ENCODE results near the gene COL25A1.
A peak's percentile ranks its signal among the peaks of the same experiment; 100 is the strongest.
"Not testable (repeated sequence)": the region's sequence is repeated elsewhere in the genome, so short reads cannot be mapped to it uniquely, and the experiment has no call there.

Gene COL25A1

GRCh38 chr4:108946237-108946636 is 356.2 kb downstream of the COL25A1 start:
- no peak overlapping the region for H3K4me3 ChIP-seq (ENCODE audit: low read depth, low read length)
- DNase-seq (ENCODE audit: low read depth) = no peak

GRCh38 chr4:108943976-108944591 is 358.4 kb downstream of the COL25A1 start:
- no peak for DNase-seq (ENCODE audit: low read depth)
- no peak overlapping the region for H3K4me3 ChIP-seq (ENCODE audit: low read depth, low read length)

GRCh38 chr4:108943371-108943770 is 359.1 kb downstream of the COL25A1 start:
- DNase-seq (ENCODE audit: low read depth) = no peak
- H3K4me3 ChIP-seq (ENCODE audit: low read depth, low read length) = no peak overlapping the region

- no peak for DNase-seq (ENCODE audit: low read depth)
- H3K4me3 ChIP-seq (ENCODE audit: low read depth, low read length) = no peak overlapping the region
Observed at GRCh38 chr4:108941904-108942430, 360.5 kb downstream of the COL25A1 start.

GRCh38 chr4:108940634-108941033 is 361.8 kb downstream of the COL25A1 start:
- DNase-seq (ENCODE audit: low read depth) = no peak
- no peak overlapping the region for H3K4me3 ChIP-seq (ENCODE audit: low read depth, low read length)

- no peak overlapping the region for H3K4me3 ChIP-seq (ENCODE audit: low read depth, low read length)
- DNase-seq (ENCODE audit: low read depth) = no peak
Observed at GRCh38 chr4:108940149-108940548, 362.3 kb downstream of the COL25A1 start.

GRCh38 chr4:108937066-108937465 is 365.4 kb downstream of the COL25A1 start:
- H3K4me3 ChIP-seq (ENCODE audit: low read depth, low read length) = no peak overlapping the region
- DNase-seq (ENCODE audit: low read depth) = no peak

GRCh38 chr4:108933925-108934324 is 368.5 kb downstream of the COL25A1 start:
- DNase-seq (ENCODE audit: low read depth); H3K4me3 ChIP-seq (ENCODE audit: low read depth, low read length): not testable (repeated sequence)

- no peak for DNase-seq (ENCODE audit: low read depth)
- H3K4me3 ChIP-seq (ENCODE audit: low read depth, low read length) = no peak overlapping the region
Observed at GRCh38 chr4:108933046-108933445, 369.4 kb downstream of the COL25A1 start.

GRCh38 chr4:108931926-108932325 is 370.5 kb downstream of the COL25A1 start:
- DNase-seq (ENCODE audit: low read depth) = no peak
- no peak overlapping the region for H3K4me3 ChIP-seq (ENCODE audit: low read depth, low read length)

GRCh38 chr4:108930186-108930585 is 372.3 kb downstream of the COL25A1 start:
- H3K4me3 ChIP-seq (ENCODE audit: low read depth, low read length) = no peak overlapping the region
- DNase-seq (ENCODE audit: low read depth) = no peak

GRCh38 chr4:108926781-108927180 is 375.7 kb downstream of the COL25A1 start:
- no peak overlapping the region for H3K4me3 ChIP-seq (ENCODE audit: low read depth, low read length)
- no peak for DNase-seq (ENCODE audit: low read depth)

GRCh38 chr4:108926061-108926460 is 376.4 kb downstream of the COL25A1 start:
- no peak overlapping the region for H3K4me3 ChIP-seq (ENCODE audit: low read depth, low read length)
- DNase-seq (ENCODE audit: low read depth) = peak; percentile 70

GRCh38 chr4:108922191-108922590 is 380.3 kb downstream of the COL25A1 start:
- H3K4me3 ChIP-seq (ENCODE audit: low read depth, low read length) = no peak overlapping the region
- no peak for DNase-seq (ENCODE audit: low read depth)

GRCh38 chr4:108920395-108921087 is 381.9 kb downstream of the COL25A1 start:
- DNase-seq (ENCODE audit: low read depth) = no peak
- no peak overlapping the region for H3K4me3 ChIP-seq (ENCODE audit: low read depth, low read length)

GRCh38 chr4:108919226-108919893 is 383.1 kb downstream of the COL25A1 start:
- DNase-seq (ENCODE audit: low read depth) = no peak

GRCh38 chr4:108917255-108917654 is 385.2 kb downstream of the COL25A1 start:
- H3K4me3 ChIP-seq (ENCODE audit: low read depth, low read length) = no peak overlapping the region
- DNase-seq (ENCODE audit: low read depth) = no peak

More at GRCh38 chr4:108919226-108919893, 383.1 kb downstream of the COL25A1 start:
- H3K4me3 ChIP-seq (ENCODE audit: low read depth, low read length) = no peak overlapping the region

- H3K4me3 ChIP-seq (ENCODE audit: low read depth, low read length) = no peak overlapping the region
- DNase-seq (ENCODE audit: low read depth) = no peak
Observed at GRCh38 chr4:108916638-108917037, 385.8 kb downstream of the COL25A1 start.

GRCh38 chr4:108906866-108907367 is 395.5 kb downstream of the COL25A1 start:
- H3K4me3 ChIP-seq (ENCODE audit: low read depth, low read length) = no peak overlapping the region
- no peak for DNase-seq (ENCODE audit: low read depth)

- no peak overlapping the region for H3K4me3 ChIP-seq (ENCODE audit: low read depth, low read length)
- DNase-seq (ENCODE audit: low read depth) = no peak
Observed at GRCh38 chr4:108906006-108906405, 396.5 kb downstream of the COL25A1 start.
